Mucosa of gallbladder (tissue), 1 donor: ENCODE results near the gene TREML2. TPM values are rescaled to one million over a fixed set of nuclear protein-coding genes. Genes with fewer than 3 reads are reported as not detected.

Experiments used
- DNase-seq: peaks from one replicate; pipeline ENCODE4 v3.0.0-alpha.2; 2020; ENCODE audit warnings: low spot score
- total RNA-seq: library from RNA; stranded (reverse); gene quantifications from one replicate; pipeline ENCODE4 v1.2.1, GENCODE V29; 2021
- donor health status: DM: no; HTN: no; CAD: no.

TREML2 gene
- total RNA-seq, 1 donor from 2014 or later, result not detected

- no peak for DNase-seq
Measured at GRCh38 chr6:41177287-41177686, 23.7 kb downstream of the TREML2 start.

GRCh38 chr6:41176189-41176588, 24.8 kb downstream of the TREML2 start:
- no peak for DNase-seq

- no peak for DNase-seq
Measured at GRCh38 chr6:41175084-41175483, 25.9 kb downstream of the TREML2 start.

GRCh38 chr6:41174610-41175009, 26.3 kb downstream of the TREML2 start:
- DNase-seq, result no peak

GRCh38 chr6:41171908-41172307, 29.0 kb downstream of the TREML2 start:
- DNase-seq, result no peak

GRCh38 chr6:41170547-41171160, 30.3 kb downstream of the TREML2 start:
- DNase-seq, result no peak

- no peak for DNase-seq
Measured at GRCh38 chr6:41167173-41167963, 33.6 kb downstream of the TREML2 start.

GRCh38 chr6:41164551-41165120, 36.3 kb downstream of the TREML2 start:
- no peak for DNase-seq

GRCh38 chr6:41163419-41163717, 37.6 kb downstream of the TREML2 start:
- no peak for DNase-seq

- no peak for DNase-seq
Measured at GRCh38 chr6:41162687-41163418, 38.1 kb downstream of the TREML2 start, which contains the start of gene TREM2. Gene TREM2, minus strand, starts transcription at chr6:41163116. Its CDS starts 34 bp downstream, at chr6:41163082.

GRCh38 chr6:41161851-41162552, 38.9 kb downstream of the TREML2 start:
- no peak for DNase-seq

- DNase-seq, result no peak
Measured at GRCh38 chr6:41161380-41161779, 39.6 kb downstream of the TREML2 start.

- DNase-seq, result no peak
Measured at GRCh38 chr6:41160933-41161332, 40.0 kb downstream of the TREML2 start.

GRCh38 chr6:41159415-41160082, 41.4 kb downstream of the TREML2 start:
- DNase-seq, result no peak

- DNase-seq, result no peak
Measured at GRCh38 chr6:41157323-41157722, 43.6 kb downstream of the TREML2 start.

GRCh38 chr6:41156771-41157170, 44.2 kb downstream of the TREML2 start:
- DNase-seq, result no peak

- DNase-seq, result no peak
Measured at GRCh38 chr6:41156001-41156400, 44.9 kb downstream of the TREML2 start.

GRCh38 chr6:41155132-41155805, 45.7 kb downstream of the TREML2 start:
- no peak for DNase-seq

GRCh38 chr6:41153992-41154625, 46.8 kb downstream of the TREML2 start, which contains the start of gene TREML1:
Gene TREML1, minus strand, starts transcription at chr6:41154347. Its CDS starts 59 bp downstream, at chr6:41154288.
- DNase-seq, result no peak

- DNase-seq, result no peak
Measured at GRCh38 chr6:41153451-41153850, 47.5 kb downstream of the TREML2 start.
